ENCODE data around the gene KCNA3. TPM values are rescaled to one million over a fixed set of nuclear protein-coding genes. Genes with fewer than 3 reads are reported as not detected.
A peak's percentile ranks its signal among the peaks of the same experiment; 100 is the strongest.
"Not testable (repeated sequence)": the region's sequence is repeated elsewhere in the genome, so short reads cannot be mapped to it uniquely, and the experiment has no call there.

KCNA3 gene
- polyA plus RNA-seq, 3 donors from 2014 or later = 11.7 to 15.3 (median 12.4) TPM

DNA sequence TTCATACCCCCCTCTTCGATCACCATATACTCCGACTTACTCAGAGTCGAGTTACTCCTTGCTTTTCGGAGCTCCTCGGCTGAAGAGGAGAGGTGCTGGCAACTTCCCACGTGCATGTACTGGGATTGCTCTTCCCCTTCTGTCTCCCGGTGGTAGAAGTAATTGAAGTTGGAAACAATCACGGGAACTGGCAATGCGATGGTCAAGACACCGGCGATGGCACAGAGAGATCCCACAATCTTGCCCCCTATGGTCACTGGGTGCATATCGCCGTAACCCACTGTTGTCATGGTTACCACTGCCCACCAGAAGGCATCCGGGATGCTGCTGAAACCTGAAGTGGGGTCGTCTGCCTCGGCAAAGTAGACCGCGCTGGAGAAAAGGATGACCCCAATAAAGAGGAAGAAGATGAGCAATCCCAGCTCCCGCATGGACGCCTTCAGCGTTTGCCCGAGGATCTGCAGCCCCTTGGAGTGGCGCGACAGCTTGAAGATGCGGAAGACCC, 1.5 kb downstream of the KCNA3 start:
- peaks cover 0 to 4% (median 0%) of the 10 kb centered on the region in 3 donors for H3K36me3 Mint-ChIP-seq
- H3K9me3 Mint-ChIP-seq = no peaks in the 10 kb centered on the region
- peak; percentile 20 to 48 (median 40) for DNase-seq
- peak overlapping the region; percentile 86 to 95 (median 87) for H3K4me3 Mint-ChIP-seq
- peak overlapping the region; percentile 91 to 99 (median 95) for H3K27ac Mint-ChIP-seq
- peaks cover 55 to 58% of the 10 kb centered on the region in 2 donors for H3K4me1 Mint-ChIP-seq
- H3K27me3 Mint-ChIP-seq (ENCODE audit: low read depth in 3 of 3) = peaks cover 19 to 23% (median 22%) of the 10 kb centered on the region in 3 donors

GRCh38 chr1:110672753-110673108, 2.0 kb downstream of the KCNA3 start:
- Mint-ChIP-seq H3K27ac (peak overlapping the region; percentile 91 to 99 (median 95)), H3K4me1 (peaks cover 59 to 63% of the 10 kb centered on the region in 2 donors), H3K36me3 (peaks cover 0 to 4% (median 0%) of the 10 kb centered on the region in 3 donors), H3K4me3 (peak overlapping the region; percentile 86 to 95 (median 87)), H3K27me3 (ENCODE audit: low read depth in 3 of 3) (peaks cover 19 to 23% (median 22%) of the 10 kb centered on the region in 3 donors), H3K9me3 (no peaks in the 10 kb centered on the region)
- peak; percentile 58 to 75 (median 65) for DNase-seq

- Mint-ChIP-seq H3K36me3 (peaks cover 0 to 4% (median 0%) of the 10 kb centered on the region in 3 donors), H3K9me3 (no peaks in the 10 kb centered on the region), H3K27ac (peak overlapping the region; percentile 91 to 99 (median 95))
These were observed 2.6 kb downstream of the KCNA3 start for GRCh38 chr1:110672001-110672752.

GRCh38 chr1:110671361-110671760, 3.4 kb downstream of the KCNA3 start:
- peaks cover 17 to 23% (median 22%) of the 10 kb centered on the region in 3 donors for H3K27me3 Mint-ChIP-seq (ENCODE audit: low read depth in 3 of 3)
- no peak for DNase-seq
- peaks cover 61 to 64% of the 10 kb centered on the region in 2 donors for H3K4me1 Mint-ChIP-seq
- peak overlapping the region; percentile 91 to 99 (median 95) for H3K27ac Mint-ChIP-seq
- no peaks in the 10 kb centered on the region for H3K9me3 Mint-ChIP-seq
- peak overlapping the region; percentile 86 to 95 (median 87) for H3K4me3 Mint-ChIP-seq
- H3K36me3 Mint-ChIP-seq = peaks cover 0 to 4% (median 0%) of the 10 kb centered on the region in 3 donors

More at GRCh38 chr1:110672001-110672752, 2.6 kb downstream of the KCNA3 start:
- peak; percentile 81 to 86 (median 82) for DNase-seq
- H3K4me3 Mint-ChIP-seq = peak overlapping the region; percentile 86 to 95 (median 87)
- peaks cover 61 to 64% of the 10 kb centered on the region in 2 donors for H3K4me1 Mint-ChIP-seq
- peaks cover 19 to 23% (median 22%) of the 10 kb centered on the region in 3 donors for H3K27me3 Mint-ChIP-seq (ENCODE audit: low read depth in 3 of 3)

- H3K27ac Mint-ChIP-seq = peak overlapping the region; percentile 73 to 91 (median 86)
- peak overlapping the region; percentile 56 to 91 (median 68) for H3K4me3 Mint-ChIP-seq
- peak; percentile 30 to 45 (median 36) for DNase-seq
- peaks cover 8 to 16% (median 16%) of the 10 kb centered on the region in 3 donors for H3K27me3 Mint-ChIP-seq (ENCODE audit: low read depth in 3 of 3)
- peaks cover 0 to 3% (median 0%) of the 10 kb centered on the region in 3 donors for H3K36me3 Mint-ChIP-seq
- peaks cover 52 to 58% of the 10 kb centered on the region in 2 donors for H3K4me1 Mint-ChIP-seq
- H3K9me3 Mint-ChIP-seq = no peaks in the 10 kb centered on the region
These were observed 6.2 kb downstream of the KCNA3 start for GRCh38 chr1:110668549-110668948.

DNA sequence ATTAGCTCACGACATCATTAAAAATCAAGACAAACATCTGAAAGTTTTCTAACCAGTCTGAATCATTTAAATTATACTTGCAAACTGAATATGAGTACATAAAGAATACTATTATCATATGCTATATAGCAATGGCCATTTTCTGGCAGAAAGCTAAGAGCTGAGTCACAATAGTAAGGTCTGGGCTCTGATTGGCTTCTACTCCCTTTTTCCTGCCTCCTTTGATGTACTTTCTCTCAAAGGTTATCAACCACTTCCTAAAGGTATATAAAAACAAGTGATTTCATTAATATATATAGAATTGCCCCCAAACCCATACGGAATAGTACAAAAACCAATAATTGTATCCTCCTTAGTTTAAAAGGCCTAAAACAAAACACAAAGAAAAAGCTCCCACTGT, 7.0 kb downstream of the KCNA3 start:
- peaks cover 0 to 4% (median 0%) of the 10 kb centered on the region in 3 donors for H3K36me3 Mint-ChIP-seq
- DNase-seq = no peak
- H3K27me3 Mint-ChIP-seq (ENCODE audit: low read depth in 3 of 3) = peaks cover 1 to 9% (median 8%) of the 10 kb centered on the region in 3 donors
- H3K4me1 Mint-ChIP-seq = peaks cover 44 to 50% of the 10 kb centered on the region in 2 donors
- H3K9me3 Mint-ChIP-seq = no peaks in the 10 kb centered on the region
- H3K27ac Mint-ChIP-seq = peak overlapping the region; percentile 73 to 87 (median 84)
- H3K4me3 Mint-ChIP-seq = peak overlapping the region in 2 of 5 donors; percentile 21 to 64

- peaks cover 0 to 2% (median 0%) of the 10 kb centered on the region in 3 donors for H3K27me3 Mint-ChIP-seq (ENCODE audit: low read depth in 3 of 3)
- no peak for DNase-seq
- peaks cover 14 to 23% (median 18%) of the 10 kb centered on the region in 3 donors for H3K36me3 Mint-ChIP-seq
- H3K9me3 Mint-ChIP-seq = no peaks in the 10 kb centered on the region
- no peak overlapping the region for H3K4me3 Mint-ChIP-seq
- H3K27ac Mint-ChIP-seq = no peak overlapping the region
- peaks cover 6 to 7% of the 10 kb centered on the region in 2 donors for H3K4me1 Mint-ChIP-seq
These were observed 11.5 kb downstream of the KCNA3 start for GRCh38 chr1:110663241-110663640.

DNA sequence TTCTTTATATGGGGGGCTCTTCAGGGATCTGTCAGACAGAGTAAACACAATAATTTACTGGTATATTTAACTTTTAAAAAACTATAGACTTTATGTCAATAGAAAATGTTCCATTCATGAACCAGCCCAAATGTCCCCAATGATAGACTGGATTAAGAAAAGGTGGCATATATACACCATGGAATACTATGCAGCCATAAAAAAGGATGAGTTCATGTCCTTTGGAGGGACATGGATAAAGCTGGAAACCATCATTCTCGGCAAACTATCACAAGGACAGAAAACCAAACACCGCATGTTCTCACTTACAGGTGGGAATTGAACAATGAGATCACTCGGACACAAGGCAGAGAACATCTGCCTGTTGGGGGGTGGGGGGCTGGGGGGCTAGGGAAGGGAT, 15.2 kb downstream of the KCNA3 start:
- H3K4me1 Mint-ChIP-seq; H3K4me3 Mint-ChIP-seq; DNase-seq; H3K27me3 Mint-ChIP-seq (ENCODE audit: low read depth in 3 of 3); H3K9me3 Mint-ChIP-seq: not testable (repeated sequence)
- Mint-ChIP-seq H3K27ac (peak overlapping the region in 1 of 6 donors; percentile 17), H3K36me3 (peaks cover 14 to 29% (median 18%) of the 10 kb centered on the region in 3 donors)

DNA sequence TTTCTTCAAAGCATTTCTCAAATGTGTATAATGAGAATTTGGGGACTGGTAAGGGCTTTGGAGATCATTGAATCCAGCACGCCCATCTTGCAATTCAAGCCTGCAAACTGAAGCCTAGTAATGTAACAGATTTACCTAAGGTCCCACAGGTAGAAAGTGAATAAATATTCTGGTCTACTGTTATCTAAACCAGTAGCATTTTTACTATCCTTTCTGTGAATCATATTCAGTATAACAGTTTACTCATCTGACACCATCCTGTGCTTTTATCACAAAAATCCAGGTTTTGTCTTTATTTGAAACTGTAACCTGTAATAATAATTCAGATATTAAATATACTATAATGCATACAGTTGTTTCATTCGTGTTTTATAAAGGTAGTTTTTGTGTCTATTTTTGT, 17.4 kb downstream of the KCNA3 start:
- Mint-ChIP-seq H3K4me1 (peaks cover 4 to 5% of the 10 kb centered on the region in 2 donors), H3K9me3 (no peaks in the 10 kb centered on the region), H3K27ac (no peak overlapping the region), H3K36me3 (peaks cover 17 to 32% (median 17%) of the 10 kb centered on the region in 3 donors), H3K27me3 (ENCODE audit: low read depth in 3 of 3) (peaks cover 0 to 2% (median 0%) of the 10 kb centered on the region in 3 donors), H3K4me3 (no peak overlapping the region)
- no peak for DNase-seq

DNA sequence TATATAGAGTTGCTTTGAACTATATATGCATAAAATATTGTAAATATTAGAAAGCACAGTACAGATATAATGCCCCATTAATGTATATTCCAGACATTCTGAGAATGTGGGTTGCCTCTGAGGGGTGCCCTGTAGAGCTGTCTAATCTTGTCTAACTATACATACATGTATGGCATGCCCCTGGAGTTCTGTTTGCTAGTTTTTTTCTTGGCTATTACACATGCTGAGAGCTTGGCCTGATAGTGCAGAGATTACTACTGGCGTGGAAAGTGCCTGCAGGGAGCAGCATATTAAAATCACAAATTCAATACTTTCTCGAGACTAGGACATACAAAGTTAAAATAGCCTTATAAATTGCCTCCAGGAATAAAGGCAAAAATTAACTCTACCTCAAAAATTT, 24.1 kb downstream of the KCNA3 start:
- peaks cover 3% of the 10 kb centered on the region in 3 donors for H3K36me3 Mint-ChIP-seq
- DNase-seq = no peak
- H3K4me3 Mint-ChIP-seq = no peak overlapping the region
- no peaks in the 10 kb centered on the region for H3K27me3 Mint-ChIP-seq (ENCODE audit: low read depth in 3 of 3)
- H3K27ac Mint-ChIP-seq = no peak overlapping the region
- peaks cover 4 to 5% of the 10 kb centered on the region in 2 donors for H3K4me1 Mint-ChIP-seq
- no peaks in the 10 kb centered on the region for H3K9me3 Mint-ChIP-seq

DNA sequence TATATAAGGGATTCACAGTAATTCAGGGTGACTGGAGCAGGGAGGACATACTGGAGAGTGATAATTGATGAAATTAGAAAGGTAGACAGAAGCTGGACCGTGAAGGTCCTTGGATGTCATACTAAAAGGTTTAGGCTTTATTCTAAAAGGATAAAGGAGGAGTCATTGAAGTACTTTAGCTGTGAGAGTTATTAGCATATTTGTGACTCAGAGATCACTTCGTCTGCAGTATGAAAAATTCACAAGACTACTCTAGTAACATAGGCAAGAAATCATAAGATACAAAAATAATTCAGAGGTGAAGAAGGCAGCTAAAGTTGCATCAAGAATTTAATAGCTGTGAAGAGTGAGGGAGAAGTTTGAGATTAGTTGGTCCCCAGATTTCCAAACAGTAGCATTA, 26.3 kb downstream of the KCNA3 start:
- H3K36me3 Mint-ChIP-seq = peaks cover 0 to 3% (median 3%) of the 10 kb centered on the region in 3 donors
- H3K9me3 Mint-ChIP-seq = no peaks in the 10 kb centered on the region
- DNase-seq = no peak
- H3K4me3 Mint-ChIP-seq = no peak overlapping the region
- H3K27me3 Mint-ChIP-seq (ENCODE audit: low read depth in 3 of 3) = no peaks in the 10 kb centered on the region
- H3K4me1 Mint-ChIP-seq = peaks cover 7 to 12% of the 10 kb centered on the region in 2 donors
- no peak overlapping the region for H3K27ac Mint-ChIP-seq

GRCh38 chr1:110647254-110647891, 27.4 kb downstream of the KCNA3 start:
- Mint-ChIP-seq H3K36me3 (no peaks in the 10 kb centered on the region), H3K4me1 (peaks cover 17 to 22% of the 10 kb centered on the region in 2 donors), H3K27ac (peak overlapping the region in 2 of 6 donors; percentile 26 to 27), H3K27me3 (ENCODE audit: low read depth in 3 of 3) (no peaks in the 10 kb centered on the region), H3K4me3 (peak overlapping the region in 1 of 5 donors; percentile 65), H3K9me3 (no peaks in the 10 kb centered on the region)
- peak in 1 of 3 donors; percentile 23 for DNase-seq

GRCh38 chr1:110645821-110646735, 28.7 kb downstream of the KCNA3 start:
- no peak for DNase-seq
- H3K4me3 Mint-ChIP-seq = peak overlapping the region in 3 of 5 donors; percentile 18 to 61 (median 48)
- peaks cover 30 to 35% of the 10 kb centered on the region in 2 donors for H3K4me1 Mint-ChIP-seq
- H3K36me3 Mint-ChIP-seq = no peaks in the 10 kb centered on the region
- H3K27me3 Mint-ChIP-seq (ENCODE audit: low read depth in 3 of 3) = no peaks in the 10 kb centered on the region
- peak overlapping the region in 3 of 6 donors; percentile 42 to 74 (median 61) for H3K27ac Mint-ChIP-seq
- H3K9me3 Mint-ChIP-seq = no peaks in the 10 kb centered on the region
